Measurements from ENCODE around the gene PPM1J.
A peak's percentile ranks its signal among the peaks of the same experiment; 100 is the strongest.
"Not testable (repeated sequence)": the region's sequence is repeated elsewhere in the genome, so short reads cannot be mapped to it uniquely, and the experiment has no call there.

PPM1J gene

GRCh38 chr1:112721966-112722524, 6.9 kb upstream of the PPM1J start:
- DNase-seq (ENCODE audit: low read depth in 1 of 2, low spot score in 1 of 2): no peak

- DNase-seq (ENCODE audit: low read depth in 1 of 2, low spot score in 1 of 2): not testable (repeated sequence)
Observed at GRCh38 chr1:112721294-112721693, 6.2 kb upstream of the PPM1J start.

DNA sequence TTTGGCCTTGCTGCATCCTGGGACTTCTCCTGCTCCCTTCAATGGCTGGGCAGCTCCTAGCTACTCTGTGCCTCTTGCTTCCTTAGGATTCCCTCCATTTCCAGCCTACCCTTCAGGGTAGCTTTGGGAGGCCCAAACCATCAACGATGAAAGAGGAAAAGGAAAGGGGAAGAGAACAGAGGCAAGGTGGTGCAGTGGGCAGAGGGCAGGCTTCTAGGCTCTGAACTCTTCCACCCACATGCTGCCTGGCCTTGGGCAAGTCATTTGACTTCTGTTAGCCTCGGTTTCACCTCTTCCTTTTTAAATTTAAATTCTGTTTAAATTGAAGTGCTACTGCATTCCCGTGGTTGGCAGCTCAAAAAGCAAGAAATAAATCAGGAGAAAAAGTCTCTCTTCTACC, 5.7 kb upstream of the PPM1J start:
- DNase-seq (ENCODE audit: low read depth in 1 of 2, low spot score in 1 of 2): no peak

DNA sequence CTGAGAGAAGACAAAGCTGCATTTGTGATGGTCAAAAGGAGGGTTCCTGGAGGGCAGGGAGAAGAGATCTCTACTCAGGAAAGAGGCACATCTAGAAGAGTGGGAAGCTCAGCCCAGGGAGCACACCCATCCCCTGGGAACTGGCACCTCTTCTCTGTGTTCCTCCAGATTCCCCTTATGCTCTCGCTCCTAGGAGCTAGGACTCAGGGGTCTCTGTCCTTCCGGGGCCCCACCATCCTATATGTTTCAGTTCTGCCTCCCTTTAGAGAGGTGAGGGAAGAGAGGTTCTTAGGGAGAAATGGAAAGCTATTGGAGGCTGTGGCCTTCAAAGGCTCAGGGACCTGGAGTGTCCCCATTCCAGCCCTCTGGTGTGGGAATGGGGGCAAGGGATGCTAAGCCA, 4.6 kb upstream of the PPM1J start:
- no peak for DNase-seq (ENCODE audit: low read depth in 1 of 2, low spot score in 1 of 2)

GRCh38 chr1:112718691-112719418, 3.7 kb upstream of the PPM1J start:
- DNase-seq (ENCODE audit: low read depth in 1 of 2, low spot score in 1 of 2): peak; percentile 44 to 61

DNA sequence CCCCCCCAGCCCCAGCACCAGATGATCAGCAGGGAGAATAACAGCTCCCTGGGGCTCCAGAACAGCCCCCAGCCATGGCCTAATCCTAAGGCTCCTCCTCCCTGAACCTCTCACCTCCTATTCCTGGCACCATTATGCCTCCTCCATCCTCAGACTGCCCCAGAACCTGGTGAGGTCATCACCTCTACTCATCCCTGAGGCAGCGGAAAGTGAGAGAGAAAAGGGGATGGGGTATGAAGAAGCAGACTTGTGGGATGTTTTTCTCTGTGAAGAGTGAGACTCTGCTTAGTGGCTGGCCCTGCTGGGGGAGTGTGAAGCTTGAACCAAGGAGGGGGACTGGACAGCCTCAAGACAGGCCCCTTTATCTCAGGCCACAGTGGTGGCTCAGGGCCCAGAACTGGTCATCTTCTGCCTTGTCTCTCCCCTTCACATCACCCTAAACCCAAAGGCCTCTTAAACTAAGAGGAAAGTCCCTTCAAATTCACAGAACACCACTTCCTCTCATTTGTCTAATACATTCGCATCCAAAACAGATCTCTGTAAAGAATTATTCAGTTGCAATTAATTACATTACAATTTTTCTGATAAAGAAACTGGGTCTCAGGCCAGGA, 2.2 kb upstream of the PPM1J start:
- DNase-seq (ENCODE audit: low read depth in 1 of 2, low spot score in 1 of 2): no peak

DNA sequence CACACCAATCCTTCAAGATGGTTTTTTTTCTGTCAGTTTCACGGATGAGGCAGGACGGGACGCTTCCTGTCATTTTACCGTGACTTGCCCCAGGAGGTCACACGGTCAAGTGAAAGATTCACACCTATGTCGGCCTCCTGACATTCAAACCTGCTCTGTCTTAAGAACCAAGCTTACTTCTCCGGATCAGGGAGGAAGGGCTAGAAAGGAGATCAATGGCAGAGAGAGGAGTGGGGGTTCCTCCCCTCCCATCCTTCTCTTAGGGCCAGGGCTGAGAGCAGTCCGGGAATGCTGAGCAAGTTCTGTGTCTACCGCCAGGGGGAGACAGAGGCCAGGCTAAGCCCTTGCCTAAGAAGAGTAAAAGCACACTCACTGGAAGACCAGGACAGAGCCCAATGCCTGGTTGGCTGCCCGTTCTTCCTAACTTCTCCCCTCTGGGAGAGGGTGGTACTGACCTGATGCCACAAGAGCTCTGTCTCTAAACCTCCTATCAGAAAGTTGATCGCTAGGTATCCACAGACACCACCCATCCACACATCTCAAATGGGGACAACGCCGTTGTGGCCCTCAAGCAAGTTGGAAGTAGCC, 1.1 kb upstream of the PPM1J start:
- peak; percentile 65 to 78 for DNase-seq (ENCODE audit: low read depth in 1 of 2, low spot score in 1 of 2)

DNA sequence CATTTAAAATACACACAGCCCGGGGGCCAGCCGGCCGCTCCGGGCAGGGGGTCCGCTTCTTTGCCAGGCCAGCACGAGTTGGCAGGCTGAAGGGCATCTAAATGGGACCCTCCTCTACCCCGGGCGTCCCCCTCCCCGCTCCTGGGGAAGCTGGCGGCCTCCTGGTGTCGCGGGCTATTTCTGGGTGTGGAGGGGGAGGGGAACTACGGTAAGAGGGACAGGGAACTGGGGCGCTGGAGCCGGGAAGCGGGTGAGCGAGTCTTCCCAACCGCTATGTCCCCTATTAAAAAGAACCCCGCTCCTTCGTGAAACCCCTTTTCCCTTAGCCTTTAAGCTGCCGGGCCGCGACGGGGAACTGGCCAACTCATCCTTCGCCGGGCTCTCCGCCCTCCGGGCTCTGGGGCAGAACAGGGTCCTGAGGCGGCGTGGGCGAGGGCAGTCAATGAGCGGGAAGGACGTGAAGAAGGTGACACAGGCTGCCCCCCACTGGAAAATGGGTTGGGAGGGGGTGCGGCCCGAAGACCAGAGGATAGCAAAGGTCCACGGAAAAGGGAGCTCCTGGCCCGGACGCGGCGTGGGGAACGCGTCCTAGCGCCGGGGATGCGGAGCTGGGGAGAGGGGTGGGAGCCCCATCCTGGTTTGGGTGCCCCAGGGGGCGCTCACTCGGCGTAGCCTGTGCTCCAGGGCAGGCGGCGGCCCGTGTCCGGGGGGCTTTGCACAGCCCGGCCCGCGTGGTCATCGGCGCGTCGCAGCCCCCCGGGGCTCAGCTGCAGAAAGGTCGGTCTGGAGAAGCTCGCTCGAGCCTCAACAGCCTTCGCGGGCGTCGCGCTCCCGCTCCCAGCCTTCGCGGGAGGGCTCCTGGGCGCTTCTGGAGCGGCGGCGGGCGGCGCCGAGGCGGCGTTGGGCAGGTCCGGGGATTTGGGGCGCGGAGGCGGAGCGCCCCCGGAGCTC, 544 bp downstream of the PPM1J start:
- DNase-seq (ENCODE audit: low read depth in 1 of 2, low spot score in 1 of 2): no peak

DNA sequence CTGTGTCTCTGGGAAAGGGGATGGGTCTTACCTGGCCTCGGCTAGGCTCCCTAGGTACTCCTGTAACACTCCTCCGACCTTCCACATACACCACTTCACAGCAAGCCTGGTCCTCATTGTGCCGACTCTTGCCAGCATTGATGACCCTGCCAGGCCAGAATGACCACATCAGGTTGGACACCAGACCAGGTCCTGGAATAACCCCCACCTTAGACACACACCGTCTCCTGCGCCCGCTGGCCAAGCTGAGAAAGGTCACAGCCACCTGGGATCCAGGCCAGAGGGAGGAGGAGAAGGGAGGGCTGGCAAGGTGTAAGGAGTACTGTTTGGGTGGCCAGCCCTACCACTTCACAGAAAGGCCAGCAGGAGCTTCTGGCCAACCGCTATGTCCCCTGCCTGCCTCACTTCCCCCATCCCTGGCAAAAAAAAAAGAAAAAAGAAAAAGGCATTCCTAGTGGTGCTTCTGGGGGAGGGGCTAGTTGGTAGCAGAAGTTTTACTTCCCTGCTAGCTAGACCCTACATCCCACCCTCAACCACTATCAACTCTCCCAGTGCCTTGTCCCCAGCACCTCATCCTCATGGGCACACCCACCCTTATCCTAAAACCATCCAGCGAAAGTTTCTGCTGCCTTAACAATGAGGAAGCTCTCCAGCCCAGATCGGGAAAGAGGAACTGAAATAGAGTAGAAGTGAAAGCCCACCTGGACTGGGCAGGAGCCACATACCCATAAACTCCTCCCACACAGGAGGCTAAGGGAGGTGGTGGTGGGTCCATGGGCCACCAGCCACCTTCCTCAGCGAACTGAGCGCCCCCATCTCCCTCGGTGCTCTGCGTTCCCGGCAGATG, 1.4 kb downstream of the PPM1J start:
- DNase-seq (ENCODE audit: low read depth in 1 of 2, low spot score in 1 of 2): no peak

DNA sequence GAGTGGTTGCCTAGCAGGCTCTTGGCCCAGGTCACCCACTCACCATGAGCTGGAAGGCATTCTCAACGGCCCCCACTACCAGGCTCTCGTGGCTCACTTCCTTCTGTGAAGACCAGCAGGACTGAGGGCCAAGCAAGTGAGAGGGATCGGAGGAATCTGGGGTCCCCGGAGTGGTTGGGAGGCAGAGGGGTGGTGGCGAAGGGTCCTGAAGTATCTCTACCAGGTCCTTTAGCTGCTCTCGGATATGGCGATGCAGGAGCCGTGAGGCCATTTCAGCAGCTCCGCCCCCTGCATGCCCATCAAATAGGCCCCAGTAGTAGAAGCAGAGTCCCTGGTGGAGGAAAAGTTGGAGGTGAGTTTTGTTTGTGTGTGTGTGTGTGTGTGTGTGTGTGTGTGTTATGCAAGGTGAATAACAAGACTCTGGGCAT, 2.4 kb downstream of the PPM1J start:
- DNase-seq (ENCODE audit: low read depth in 1 of 2, low spot score in 1 of 2): no peak

- no peak for DNase-seq (ENCODE audit: low read depth in 1 of 2, low spot score in 1 of 2)
Observed at GRCh38 chr1:112712191-112712590, 2.9 kb downstream of the PPM1J start.

- no peak for DNase-seq (ENCODE audit: low read depth in 1 of 2, low spot score in 1 of 2)
Observed at GRCh38 chr1:112711670-112712069, 3.5 kb downstream of the PPM1J start.

- DNase-seq (ENCODE audit: low read depth in 1 of 2, low spot score in 1 of 2): no peak
Observed at GRCh38 chr1:112711041-112711440, 4.1 kb downstream of the PPM1J start.

- no peak for DNase-seq (ENCODE audit: low read depth in 1 of 2, low spot score in 1 of 2)
Observed at GRCh38 chr1:112710586-112710985, 4.5 kb downstream of the PPM1J start.

- DNase-seq (ENCODE audit: low read depth in 1 of 2, low spot score in 1 of 2): no peak
Observed at GRCh38 chr1:112710159-112710558, 5.0 kb downstream of the PPM1J start.

GRCh38 chr1:112708489-112708888, 6.6 kb downstream of the PPM1J start:
- DNase-seq (ENCODE audit: low read depth in 1 of 2, low spot score in 1 of 2): no peak

GRCh38 chr1:112708002-112708448, 7.1 kb downstream of the PPM1J start:
- DNase-seq (ENCODE audit: low read depth in 1 of 2, low spot score in 1 of 2): no peak

DNA sequence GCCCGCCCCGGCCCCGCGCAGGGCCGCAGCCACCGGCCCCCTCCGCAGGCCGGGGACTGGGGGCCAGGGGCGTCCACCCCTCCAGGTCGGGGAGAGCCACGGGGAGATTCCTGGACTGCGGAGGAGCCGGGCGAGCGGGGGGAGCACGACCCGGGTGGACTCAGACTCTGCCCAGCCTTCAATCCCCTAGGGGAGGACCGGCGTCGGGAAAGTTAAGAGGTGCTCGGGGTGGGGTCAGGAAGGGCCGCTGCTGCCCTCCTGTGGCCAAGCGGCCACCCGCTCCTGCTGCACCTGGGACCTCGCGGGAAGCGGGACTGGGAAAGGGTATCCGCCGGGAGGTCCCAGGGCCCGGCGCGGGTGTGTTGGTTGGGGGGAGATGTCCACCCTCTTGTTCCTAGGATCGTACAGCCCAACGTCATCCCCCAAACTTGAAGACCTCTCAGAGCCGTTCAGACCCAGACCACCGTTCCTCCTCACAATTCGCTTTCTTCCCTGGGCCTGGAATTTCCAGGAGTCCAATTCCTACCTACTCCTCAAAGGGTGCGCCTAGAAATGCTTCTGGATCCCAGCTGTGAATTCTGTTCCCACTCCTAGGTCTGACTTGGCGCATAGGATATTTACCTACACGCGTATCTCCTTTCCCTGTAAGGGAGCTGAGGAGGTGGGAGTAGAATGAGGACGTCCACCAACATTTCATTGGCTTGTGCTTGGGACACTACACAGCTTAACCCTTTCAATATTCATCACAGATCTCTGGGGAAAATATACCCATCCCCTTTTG, 7.7 kb downstream of the PPM1J start:
- peak in 1 of 2 donors; percentile 46 for DNase-seq (ENCODE audit: low read depth in 1 of 2, low spot score in 1 of 2)

GRCh38 chr1:112706505-112707220, 8.5 kb downstream of the PPM1J start, which contains the start of gene RHOC:
Gene RHOC, minus strand, starts transcription at chr1:112707127. Its CDS starts 3,328 bp downstream, at chr1:112703799.
- no peak for DNase-seq (ENCODE audit: low read depth in 1 of 2, low spot score in 1 of 2)
